Mesodermal cell (in vitro differentiated cells): ENCODE measurements around the gene CD82.

Experiments used
- H3K27ac ChIP-seq: 2 replicates; pipeline ENCODE4 v1.7.0; 2013; ENCODE audit warnings: mild to moderate bottlenecking, low read depth, low read length, moderate library complexity; ENCODE audit not compliant: severe bottlenecking
- H3K36me3 ChIP-seq: 2 replicates; pipeline ENCODE4 v1.7.1; 2013; ENCODE audit warnings: mild to moderate bottlenecking, low read length, moderate library complexity; ENCODE audit not compliant: control insufficient read depth, insufficient read depth
- H3K4me1 ChIP-seq: one replicate; pipeline ENCODE4 v1.7.1; 2013; ENCODE audit warnings: mild to moderate bottlenecking, low read length; ENCODE audit not compliant: insufficient read depth, control insufficient read depth, poor library complexity, severe bottlenecking
- H3K4me3 ChIP-seq: 2 replicates; pipeline ENCODE4 v1.7.0; 2013; ENCODE audit warnings: low read length, control low read depth, mild to moderate bottlenecking; ENCODE audit not compliant: insufficient read depth, poor library complexity, severe bottlenecking; ENCODE audit errors: extremely low read depth
- H3K9me3 ChIP-seq: 2 replicates; pipeline ENCODE4 v1.7.1; 2013; ENCODE audit warnings: mild to moderate bottlenecking, low read length, moderate library complexity; ENCODE audit not compliant: control insufficient read depth
- WGBS, 2 experiments: methylation state at CpG; one replicate each; pipeline ENCODE4 v1.1.5; 2013; ENCODE audit warnings: missing lambda C conversion rate in 2 of 2; ENCODE audit not compliant: insufficient coverage in 2 of 2; 5-methylcytosine and 5-hydroxymethylcytosine counted together

CD82 gene

GRCh38 chr11:44591557-44591956, 26.1 kb downstream of the CD82 start:
- Histone ChIP-seq H3K4me3 (no peak overlapping the region), H3K4me1 (peaks cover 22% of the 10 kb centered on the region), H3K9me3 (no peaks in the 10 kb centered on the region), H3K27ac (peak overlapping the region; percentile 78), H3K36me3 (no peaks in the 10 kb centered on the region)
- WGBS, 2 experiments: 100% methylated on average over 1 of the region's 4 CpGs; no CpG with 5 or more reads in 1 of the 2 experiments

- WGBS, 2 experiments: 78 to 88% methylated on average over 10 of the region's 13 CpGs
- Histone ChIP-seq H3K4me1 (peaks cover 22% of the 10 kb centered on the region), H3K9me3 (no peaks in the 10 kb centered on the region), H3K4me3 (no peak overlapping the region), H3K36me3 (no peaks in the 10 kb centered on the region), H3K27ac (peak overlapping the region; percentile 78)
Measured at GRCh38 chr11:44592125-44592940, 26.9 kb downstream of the CD82 start.

- Histone ChIP-seq H3K9me3 (no peaks in the 10 kb centered on the region), H3K4me3 (no peak overlapping the region), H3K36me3 (no peaks in the 10 kb centered on the region), H3K27ac (no peak overlapping the region), H3K4me1 (peaks cover 22% of the 10 kb centered on the region)
- 76 to 77% methylated on average over 6 of the region's 8 CpGs for WGBS, 2 experiments
Measured at GRCh38 chr11:44593251-44593650, 27.8 kb downstream of the CD82 start.

GRCh38 chr11:44595006-44595405, 29.5 kb downstream of the CD82 start:
- no peaks in the 10 kb centered on the region for H3K9me3 ChIP-seq
- peaks cover 18% of the 10 kb centered on the region for H3K4me1 ChIP-seq
- H3K27ac ChIP-seq: no peak overlapping the region
- 88 to 90% methylated on average over 3 to 4 of the region's 6 CpGs for WGBS, 2 experiments
- no peak overlapping the region for H3K4me3 ChIP-seq
- H3K36me3 ChIP-seq: no peaks in the 10 kb centered on the region

- H3K36me3 ChIP-seq: no peaks in the 10 kb centered on the region
- 89 to 93% methylated on average over 9 to 10 of the region's 10 CpGs for WGBS, 2 experiments
- no peaks in the 10 kb centered on the region for H3K9me3 ChIP-seq
- peaks cover 18% of the 10 kb centered on the region for H3K4me1 ChIP-seq
- no peak overlapping the region for H3K4me3 ChIP-seq
- H3K27ac ChIP-seq: no peak overlapping the region
Measured at GRCh38 chr11:44595964-44596381, 30.5 kb downstream of the CD82 start.

GRCh38 chr11:44596525-44597276, 31.2 kb downstream of the CD82 start:
- 81 to 85% methylated on average over 8 to 9 of the region's 13 CpGs for WGBS, 2 experiments
- Histone ChIP-seq H3K36me3 (no peaks in the 10 kb centered on the region), H3K4me3 (no peak overlapping the region), H3K4me1 (peaks cover 17% of the 10 kb centered on the region), H3K27ac (no peak overlapping the region), H3K9me3 (no peaks in the 10 kb centered on the region)

GRCh38 chr11:44597358-44598012, 32.0 kb downstream of the CD82 start:
- WGBS, 2 experiments: 87 to 97% methylated on average over 2 to 3 of the region's 5 CpGs

GRCh38 chr11:44598831-44599230, 33.4 kb downstream of the CD82 start:
- WGBS, 2 experiments: 100% methylated on average over 1 of the region's 1 CpG; no CpG with 5 or more reads in 1 of the 2 experiments
- Histone ChIP-seq H3K27ac (no peak overlapping the region), H3K36me3 (no peaks in the 10 kb centered on the region), H3K9me3 (no peaks in the 10 kb centered on the region), H3K4me1 (peaks cover 7% of the 10 kb centered on the region), H3K4me3 (no peak overlapping the region)

More at GRCh38 chr11:44597358-44598012, 32.0 kb downstream of the CD82 start:
- Histone ChIP-seq H3K4me3 (no peak overlapping the region), H3K27ac (no peak overlapping the region), H3K4me1 (peaks cover 11% of the 10 kb centered on the region), H3K9me3 (no peaks in the 10 kb centered on the region), H3K36me3 (no peaks in the 10 kb centered on the region)

- 90% methylated on average over 3 to 4 of the region's 7 CpGs for WGBS, 2 experiments
- H3K27ac ChIP-seq: no peak overlapping the region
- H3K4me1 ChIP-seq: peaks cover 7% of the 10 kb centered on the region
- no peaks in the 10 kb centered on the region for H3K9me3 ChIP-seq
- no peaks in the 10 kb centered on the region for H3K36me3 ChIP-seq
- H3K4me3 ChIP-seq: no peak overlapping the region
Measured at GRCh38 chr11:44600261-44600660, 34.8 kb downstream of the CD82 start.

GRCh38 chr11:44600839-44601383, 35.4 kb downstream of the CD82 start:
- Histone ChIP-seq H3K36me3 (no peaks in the 10 kb centered on the region), H3K4me3 (no peak overlapping the region), H3K4me1 (peaks cover 7% of the 10 kb centered on the region), H3K9me3 (no peaks in the 10 kb centered on the region), H3K27ac (no peak overlapping the region)
- WGBS, 2 experiments: 52 to 67% methylated on average over 8 to 9 of the region's 10 CpGs
